ENCODE results near the gene DDIAS. TPM values are rescaled to one million over a fixed set of nuclear protein-coding genes. Genes with fewer than 3 reads are reported as not detected.

DDIAS gene
- total and polyA plus RNA-seq, 10 donors = 1.5 to 11.1 (median 7.3) TPM

DNA sequence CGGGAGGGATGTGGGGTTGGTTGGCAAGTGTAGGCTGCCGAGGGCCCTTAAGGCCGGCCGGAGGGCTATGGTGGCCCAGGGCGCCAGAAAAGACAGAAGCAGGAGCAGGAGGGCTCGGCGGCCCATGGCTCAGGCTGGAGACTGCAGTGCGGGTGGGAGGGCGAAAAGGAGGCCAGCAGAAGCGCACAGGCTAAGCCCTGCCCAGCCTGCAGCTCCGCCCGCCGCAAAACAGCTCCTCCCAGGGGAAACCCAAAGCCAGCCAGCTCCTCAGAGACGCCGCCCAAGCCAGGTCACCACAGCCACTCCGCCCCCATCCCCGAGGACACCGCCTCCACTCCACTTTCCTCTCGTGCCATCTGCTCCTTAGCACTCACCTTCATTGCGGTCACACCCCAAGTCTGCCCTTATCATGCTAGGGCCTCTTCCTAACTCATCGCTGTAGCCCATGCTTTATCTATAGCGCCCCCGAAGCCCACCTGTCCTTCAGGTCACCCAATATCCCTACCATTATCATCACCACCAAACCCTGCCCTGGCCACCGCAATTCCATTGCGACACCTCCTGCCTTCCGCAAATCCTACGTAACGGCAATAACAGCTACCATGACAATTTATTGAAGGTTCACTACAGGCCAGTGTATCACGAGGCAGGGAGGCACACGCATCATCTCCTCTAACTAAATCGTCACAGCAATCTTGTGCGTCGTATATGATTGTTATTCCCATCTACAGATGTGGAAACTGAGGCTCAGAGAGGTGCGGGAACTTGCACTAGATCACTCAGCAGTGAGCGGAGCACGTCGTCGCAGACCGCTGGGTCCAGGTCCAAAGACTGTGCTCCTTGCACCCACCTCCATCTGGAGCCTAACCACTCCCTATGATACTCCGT, 1.0 kb upstream of the DDIAS start, which contains the start of gene PRCP:
PRCP (minus strand) TSS at position 154 of the 888 bp plus-strand sequence; CDS start at position 126, 28 bp downstream.
- Histone ChIP-seq H3K4me3 (peak within 1 kb of the TSS; percentile 51 to 86 (median 60)), H3K4me1 (peaks cover 12 to 67% (median 53%) of the 10 kb centered on the region in 6 donors), H3K27ac (peak within 1 kb of the TSS; percentile 74 to 98 (median 95)), H3K9me3 (no peaks in the 10 kb centered on the region), H3K27me3 (replicated peaks in 1 of 7) (peaks cover 0 to 25% (median 4%) of the 10 kb centered on the region in 7 donors), H3K36me3 (no peaks in the 10 kb centered on the region)
- 0 to 1% (median 0%) methylated on average over 33 to 40 of the region's 40 CpGs for WGBS, 5 donors
- peak; percentile 99 for DNase-seq
- intact Hi-C loops (cut with DNase I; ENCODE audit: low total_unique reads) = loop anchor here (5.0 to 10.0 kb wide), 4 partner anchors 33 to 344 kb away; partner anchors contain the start of genes ANKRD42 and RAB30
- TF ChIP-seq, protein P1, sequence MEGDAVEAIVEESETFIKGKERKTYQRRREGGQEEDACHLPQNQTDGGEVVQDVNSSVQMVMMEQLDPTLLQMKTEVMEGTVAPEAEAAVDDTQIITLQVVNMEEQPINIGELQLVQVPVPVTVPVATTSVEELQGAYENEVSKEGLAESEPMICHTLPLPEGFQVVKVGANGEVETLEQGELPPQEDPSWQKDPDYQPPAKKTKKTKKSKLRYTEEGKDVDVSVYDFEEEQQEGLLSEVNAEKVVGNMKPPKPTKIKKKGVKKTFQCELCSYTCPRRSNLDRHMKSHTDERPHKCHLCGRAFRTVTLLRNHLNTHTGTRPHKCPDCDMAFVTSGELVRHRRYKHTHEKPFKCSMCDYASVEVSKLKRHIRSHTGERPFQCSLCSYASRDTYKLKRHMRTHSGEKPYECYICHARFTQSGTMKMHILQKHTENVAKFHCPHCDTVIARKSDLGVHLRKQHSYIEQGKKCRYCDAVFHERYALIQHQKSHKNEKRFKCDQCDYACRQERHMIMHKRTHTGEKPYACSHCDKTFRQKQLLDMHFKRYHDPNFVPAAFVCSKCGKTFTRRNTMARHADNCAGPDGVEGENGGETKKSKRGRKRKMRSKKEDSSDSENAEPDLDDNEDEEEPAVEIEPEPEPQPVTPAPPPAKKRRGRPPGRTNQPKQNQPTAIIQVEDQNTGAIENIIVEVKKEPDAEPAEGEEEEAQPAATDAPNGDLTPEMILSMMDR (IDR thresholded peaks at IDR 0.05 in 8 of 11, conservative IDR thresholded peaks at IDR 0.05 in 3 of 11) = peak in 4 of 11 experiments; percentile 17 to 38 (median 26)
- peak in 1 of 3 donors; percentile 60 for TF ChIP-seq POLR2A (IDR thresholded peaks at IDR 0.05)
- TF ChIP-seq POLR2AphosphoS5 (IDR thresholded peaks at IDR 0.05) = peak; percentile 87 to 93 (median 92)

DNA sequence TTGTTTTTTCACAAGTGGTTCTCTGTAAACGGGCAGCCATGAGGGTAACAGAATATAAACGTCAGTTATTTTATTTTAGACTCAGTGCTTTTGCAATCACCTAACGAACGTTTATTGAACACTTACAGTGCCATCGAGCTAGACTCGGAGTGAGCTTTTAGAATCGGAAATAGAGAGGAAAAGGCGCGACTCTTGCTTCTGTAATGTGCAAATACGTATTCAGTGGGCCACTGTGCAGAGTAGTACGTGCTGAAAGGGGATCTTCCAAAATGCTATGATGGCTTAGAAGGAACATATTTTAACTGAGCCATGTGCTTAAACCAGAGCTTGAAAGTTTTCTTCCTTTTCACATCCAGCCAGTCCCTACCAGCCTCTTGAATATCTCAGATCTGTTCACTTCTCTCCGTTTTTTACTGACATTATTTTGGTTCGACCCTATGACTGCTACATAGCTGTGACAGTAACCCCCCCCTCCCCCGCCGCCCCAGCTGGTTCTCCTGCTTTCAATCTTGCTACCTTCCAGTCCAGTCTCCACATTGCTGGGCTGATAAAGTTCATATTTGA, 468 bp downstream of the DDIAS start:
- peaks cover 19 to 64% (median 50%) of the 10 kb centered on the region in 6 donors for H3K4me1 ChIP-seq
- H3K9me3 ChIP-seq = no peaks in the 10 kb centered on the region
- WGBS, 5 donors = 2 to 4% (median 2%) methylated on average over 15 of the region's 15 CpGs
- TF ChIP-seq POLR2A (IDR thresholded peaks at IDR 0.05) (no peak), POLR2AphosphoS5 (IDR thresholded peaks at IDR 0.05) (no peak)
- TF ChIP-seq, protein P1 (IDR thresholded peaks at IDR 0.05 in 8 of 11, conservative IDR thresholded peaks at IDR 0.05 in 3 of 11) = no peak
- peaks cover 0 to 25% (median 4%) of the 10 kb centered on the region in 7 donors for H3K27me3 ChIP-seq (replicated peaks in 1 of 7)
- peak overlapping the region; percentile 51 to 86 (median 60) for H3K4me3 ChIP-seq
- peak overlapping the region in 6 of 8 donors; percentile 93 to 98 (median 96) for H3K27ac ChIP-seq
- no peaks in the 10 kb centered on the region for H3K36me3 ChIP-seq
- no peak for DNase-seq
- intact Hi-C loops (cut with DNase I; ENCODE audit: low total_unique reads) = loop anchor here (5.0 to 10.0 kb wide), 4 partner anchors 35 to 343 kb away; partner anchors contain the start of genes ANKRD42 and RAB30

DNA sequence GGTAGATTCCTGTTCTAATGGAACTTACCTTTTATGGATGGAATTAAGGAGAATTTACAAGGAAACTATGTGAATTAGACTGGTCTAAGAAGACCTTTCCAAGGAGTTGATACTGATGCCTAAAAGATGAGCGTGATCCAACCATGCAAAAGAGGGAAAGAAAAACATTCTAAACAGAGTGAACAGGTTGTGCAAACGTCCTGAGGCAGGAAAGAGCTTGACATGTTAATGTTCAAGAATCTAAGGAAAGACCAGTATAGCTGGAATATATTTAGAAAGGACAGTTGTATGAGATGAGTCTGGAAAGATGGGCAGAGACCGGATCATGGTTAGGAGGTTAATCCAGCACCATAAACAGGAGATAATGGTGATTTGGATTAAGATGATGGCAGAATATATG, 1.3 kb downstream of the DDIAS start:
- intact Hi-C loops (cut with DNase I; ENCODE audit: low total_unique reads) = loop anchor here (5.0 to 10.0 kb wide), 4 partner anchors 36 to 342 kb away; partner anchors contain the start of genes ANKRD42 and RAB30
- WGBS, 5 donors = 77 to 81% (median 78%) methylated on average over 3 of the region's 3 CpGs
- no peak overlapping the region for H3K4me3 ChIP-seq
- peaks cover 19 to 64% (median 45%) of the 10 kb centered on the region in 6 donors for H3K4me1 ChIP-seq
- DNase-seq = no peak
- H3K9me3 ChIP-seq = no peaks in the 10 kb centered on the region
- H3K27ac ChIP-seq = no peak overlapping the region
- TF ChIP-seq, protein P1 (IDR thresholded peaks at IDR 0.05 in 8 of 11, conservative IDR thresholded peaks at IDR 0.05 in 3 of 11) = no peak
- TF ChIP-seq POLR2A (IDR thresholded peaks at IDR 0.05) = no peak
- no peak for TF ChIP-seq POLR2AphosphoS5 (IDR thresholded peaks at IDR 0.05)
- H3K36me3 ChIP-seq = no peaks in the 10 kb centered on the region
- H3K27me3 ChIP-seq (replicated peaks in 1 of 7) = peaks cover 0 to 25% (median 4%) of the 10 kb centered on the region in 7 donors
